Measurements from ENCODE around the gene C16orf96.
"Not testable (repeated sequence)": the region's sequence is repeated elsewhere in the genome, so short reads cannot be mapped to it uniquely, and the experiment has no call there.

DNA sequence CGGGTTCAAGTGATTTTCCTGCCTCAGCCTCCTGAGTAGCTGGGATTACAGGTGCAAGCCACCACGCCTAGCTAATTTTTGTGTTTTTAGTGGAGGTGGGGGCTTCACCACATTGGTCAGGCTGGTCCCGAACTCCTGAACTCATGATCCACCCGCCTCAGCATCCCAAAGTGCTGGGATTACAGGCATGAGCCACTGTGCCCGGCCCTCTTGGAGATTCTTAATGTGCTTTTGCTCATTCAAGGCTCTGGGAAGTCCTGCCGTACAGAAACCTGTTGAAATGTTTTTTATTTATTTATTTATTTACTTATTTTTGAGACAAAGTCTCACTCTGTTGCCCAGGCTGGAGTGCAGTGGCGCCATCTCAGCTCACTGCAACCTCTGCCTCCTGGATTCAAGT lies 17.8 kb downstream of the C16orf96 start:
- not testable (repeated sequence) for TF ChIP-seq GABPA, POLR2AphosphoS5 (IDR thresholded peaks at IDR 0.05; ENCODE audit: low read depth)
- TF ChIP-seq, protein P1, sequence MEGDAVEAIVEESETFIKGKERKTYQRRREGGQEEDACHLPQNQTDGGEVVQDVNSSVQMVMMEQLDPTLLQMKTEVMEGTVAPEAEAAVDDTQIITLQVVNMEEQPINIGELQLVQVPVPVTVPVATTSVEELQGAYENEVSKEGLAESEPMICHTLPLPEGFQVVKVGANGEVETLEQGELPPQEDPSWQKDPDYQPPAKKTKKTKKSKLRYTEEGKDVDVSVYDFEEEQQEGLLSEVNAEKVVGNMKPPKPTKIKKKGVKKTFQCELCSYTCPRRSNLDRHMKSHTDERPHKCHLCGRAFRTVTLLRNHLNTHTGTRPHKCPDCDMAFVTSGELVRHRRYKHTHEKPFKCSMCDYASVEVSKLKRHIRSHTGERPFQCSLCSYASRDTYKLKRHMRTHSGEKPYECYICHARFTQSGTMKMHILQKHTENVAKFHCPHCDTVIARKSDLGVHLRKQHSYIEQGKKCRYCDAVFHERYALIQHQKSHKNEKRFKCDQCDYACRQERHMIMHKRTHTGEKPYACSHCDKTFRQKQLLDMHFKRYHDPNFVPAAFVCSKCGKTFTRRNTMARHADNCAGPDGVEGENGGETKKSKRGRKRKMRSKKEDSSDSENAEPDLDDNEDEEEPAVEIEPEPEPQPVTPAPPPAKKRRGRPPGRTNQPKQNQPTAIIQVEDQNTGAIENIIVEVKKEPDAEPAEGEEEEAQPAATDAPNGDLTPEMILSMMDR (IDR thresholded peaks at IDR 0.05; ENCODE audit: insufficient read depth, low read length): not testable (repeated sequence)
